Hematopoietic multipotent progenitor cell treated with erythropoietin and hydrocortisone succinate and interleukin-3 and kit ligand, for 17 days (in vitro differentiated cells): ENCODE measurements around the gene MMP24.
"Not testable (repeated sequence)": the region's sequence is repeated elsewhere in the genome, so short reads cannot be mapped to it uniquely, and the experiment has no call there.

Source experiments
- DNase-seq: peaks from one replicate; pipeline ENCODE4 v3.0.0-alpha.2; 2015; ENCODE audit warnings: low spot score

The MMP24 gene

DNA sequence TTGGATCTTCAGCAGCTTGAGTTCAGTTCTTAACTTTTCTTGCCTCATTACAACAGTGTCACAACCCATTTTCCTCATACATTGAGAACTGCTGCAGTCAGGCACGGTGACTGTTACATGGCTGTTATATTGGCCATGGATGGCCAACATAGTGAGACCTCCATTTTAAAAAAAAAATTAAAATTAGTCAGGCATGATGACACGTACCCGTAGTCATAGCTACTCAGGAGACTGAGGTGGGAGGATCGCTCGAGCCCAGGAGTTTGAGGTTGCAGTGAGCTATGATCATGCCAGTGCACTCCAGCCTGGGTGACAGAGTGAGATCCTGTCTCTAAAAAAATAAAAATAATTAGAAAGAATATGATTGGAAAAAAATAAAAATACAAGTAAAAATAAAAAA lies 9.9 kb upstream of the MMP24 start:
- DNase-seq: no peak

DNA sequence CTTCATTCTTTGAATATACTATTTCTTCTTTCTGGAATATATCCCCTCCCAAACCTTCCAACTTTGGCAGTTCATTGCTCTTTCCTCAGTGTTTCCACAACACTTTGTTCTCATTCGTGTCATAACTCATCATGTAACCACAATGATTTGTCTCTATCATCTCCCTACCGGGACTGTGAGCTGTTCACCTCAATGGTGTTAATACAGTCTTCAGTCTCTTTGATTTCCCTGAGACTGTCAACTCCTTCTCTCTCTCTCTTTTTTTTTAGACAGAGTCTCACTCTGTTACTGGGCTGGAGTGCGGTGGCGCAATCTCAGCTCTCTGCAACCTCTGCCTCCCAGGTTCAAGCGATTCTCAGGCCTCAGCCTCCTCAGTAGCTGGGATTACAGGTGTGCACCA lies 2.5 kb upstream of the MMP24 start:
- no peak for DNase-seq

DNA sequence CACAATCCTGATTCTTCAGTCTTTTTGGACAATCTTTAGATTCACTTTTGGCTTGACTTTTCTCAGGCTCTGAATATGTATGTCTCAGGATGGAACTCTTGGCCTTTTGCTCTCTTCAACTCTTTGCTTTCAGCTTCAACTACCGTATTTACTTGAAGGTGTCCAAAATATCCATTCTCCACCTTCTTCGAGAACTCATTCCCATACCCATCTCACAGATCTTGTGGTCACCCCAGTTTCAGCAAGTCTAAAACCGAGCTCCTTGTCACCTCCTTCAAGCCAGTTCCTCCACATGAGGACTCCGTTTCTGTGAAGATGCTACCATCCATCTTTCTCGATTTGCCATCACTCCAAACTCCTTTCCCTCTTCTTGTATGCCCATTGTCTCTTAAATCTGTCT lies 2.0 kb upstream of the MMP24 start:
- DNase-seq: no peak

DNA sequence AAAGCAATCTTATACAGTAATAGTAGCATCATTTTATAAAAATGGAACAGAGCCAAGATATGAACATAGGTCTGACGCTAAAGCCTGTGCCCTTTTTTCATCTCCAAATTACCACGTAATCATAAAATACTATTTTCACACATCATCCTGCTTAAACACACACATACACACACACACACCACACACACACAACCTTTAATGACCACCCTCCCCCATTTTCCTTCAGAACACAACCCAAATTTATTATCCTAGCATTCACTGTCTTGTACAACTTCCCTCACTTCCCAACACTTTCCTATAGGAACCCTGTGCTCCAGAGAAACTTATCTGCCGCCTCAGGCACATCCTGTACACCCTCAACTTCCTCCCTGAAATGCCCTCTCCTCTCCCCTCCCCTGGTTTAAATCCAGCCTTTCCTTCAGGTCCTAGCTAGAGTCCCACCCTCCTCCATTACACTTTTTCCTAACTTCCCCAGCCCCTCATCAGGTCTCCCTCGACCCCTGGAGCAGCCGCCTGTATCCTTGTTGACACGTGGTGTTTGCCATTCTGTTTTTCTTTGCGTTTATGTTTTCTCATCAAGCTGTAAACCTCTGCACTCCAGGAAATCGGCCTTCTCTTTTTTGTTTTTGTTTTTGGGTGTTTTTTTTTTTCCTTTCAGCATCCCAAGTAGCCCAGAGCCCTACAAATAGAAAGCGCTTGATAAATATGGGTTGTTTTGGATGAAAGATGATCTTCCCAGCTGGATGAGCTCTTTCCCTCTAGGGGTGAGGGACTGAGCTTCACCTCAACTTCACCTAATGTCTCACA lies 968 bp upstream of the MMP24 start:
- DNase-seq: no peak

DNA sequence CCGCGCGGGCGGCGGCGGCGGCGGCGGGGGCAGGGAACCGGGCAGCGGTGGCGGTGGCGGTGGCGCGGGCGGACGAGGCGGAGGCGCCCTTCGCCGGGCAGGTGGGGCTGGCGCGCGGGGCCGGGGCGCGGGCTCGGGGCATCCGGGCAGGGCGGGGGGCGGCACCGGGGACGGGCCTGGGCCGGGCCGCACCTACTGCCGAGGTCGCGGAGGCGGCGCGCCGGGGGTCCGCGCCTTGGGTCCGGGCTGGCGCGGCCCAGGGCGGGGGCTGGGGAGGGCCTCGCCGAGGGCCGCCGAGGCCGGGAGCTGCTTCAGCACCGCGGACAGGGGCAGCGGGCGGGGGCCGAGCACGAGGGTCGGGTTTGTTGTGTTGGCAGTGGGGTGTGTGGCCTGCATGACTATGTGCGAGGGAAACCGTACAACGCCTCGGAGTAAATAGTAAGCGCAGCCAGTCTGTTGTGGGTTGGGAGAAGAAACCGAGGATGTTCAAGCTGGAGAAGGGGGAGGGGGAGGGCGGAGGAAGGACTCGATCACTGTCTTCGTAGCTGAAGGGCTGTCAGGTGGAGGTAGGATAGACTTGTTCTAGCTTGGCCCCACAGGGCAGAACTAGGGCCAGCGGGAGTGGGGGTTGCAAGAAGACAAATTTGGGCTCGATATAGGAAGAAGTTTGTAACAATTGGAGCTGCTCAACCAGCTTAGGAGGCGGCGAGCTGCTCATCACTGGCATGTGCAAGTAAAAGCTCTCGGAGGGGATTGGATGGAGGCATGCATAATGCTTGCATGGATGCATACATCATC lies 593 bp downstream of the MMP24 start:
- DNase-seq: no peak

DNA sequence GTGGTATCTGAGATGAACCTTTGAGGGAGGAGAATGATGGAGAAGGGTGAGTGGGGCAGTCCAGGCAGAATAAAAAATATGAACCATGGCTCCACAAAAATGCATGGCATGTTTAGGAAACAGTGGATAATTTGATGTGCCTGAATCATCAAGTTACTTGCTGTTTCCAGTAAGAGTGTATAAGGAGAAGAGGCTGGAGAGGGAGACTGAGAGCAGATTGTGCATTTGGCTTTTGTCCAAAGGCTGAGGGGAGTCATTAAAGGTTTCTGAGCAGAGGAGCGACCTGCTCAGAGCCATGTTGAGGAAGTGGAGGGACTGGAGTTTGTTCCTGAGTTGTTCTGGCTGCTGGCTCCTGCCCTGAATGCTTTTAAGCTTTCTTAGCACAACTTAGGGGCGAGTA lies 6.1 kb downstream of the MMP24 start:
- DNase-seq: no peak

DNA sequence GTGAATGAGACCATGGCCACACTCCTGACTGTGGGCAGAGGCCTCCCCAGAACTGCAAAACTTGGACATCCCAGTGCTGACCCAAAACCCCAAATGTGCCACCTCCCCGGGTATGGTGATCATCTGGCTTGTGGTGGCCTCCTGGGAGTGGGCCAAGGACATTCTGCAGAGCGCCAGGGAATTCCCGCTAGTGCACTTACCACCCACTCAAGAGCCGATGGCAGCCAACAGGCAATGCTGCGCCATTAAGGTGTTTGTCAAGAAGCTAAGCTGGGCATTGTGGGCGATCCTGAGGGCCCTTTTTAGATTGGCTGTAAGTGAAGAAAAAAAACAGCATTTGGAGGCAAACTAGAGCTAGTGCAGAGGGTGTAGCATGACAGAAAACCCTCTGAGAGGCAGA lies 9.4 kb downstream of the MMP24 start:
- DNase-seq: no peak

DNA sequence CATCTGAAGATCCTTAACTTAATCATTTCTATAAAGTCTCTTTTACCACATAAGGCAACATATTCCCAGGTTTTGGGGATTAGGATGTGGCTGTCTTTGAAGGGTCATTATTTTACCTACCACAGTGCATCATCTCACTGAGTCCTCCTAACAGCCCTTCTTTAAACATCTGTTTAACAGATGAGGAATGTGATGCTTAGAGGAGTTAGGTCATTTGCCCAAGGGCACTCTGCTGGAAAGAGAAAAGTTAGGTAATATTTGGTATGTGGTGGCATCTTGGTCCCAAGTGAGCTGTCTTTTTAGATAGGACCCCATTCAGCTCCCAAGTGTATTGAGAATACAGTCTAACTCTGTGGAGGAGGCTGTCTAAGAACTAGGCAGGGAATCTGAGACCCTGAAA lies 11.0 kb downstream of the MMP24 start:
- DNase-seq: no peak

DNA sequence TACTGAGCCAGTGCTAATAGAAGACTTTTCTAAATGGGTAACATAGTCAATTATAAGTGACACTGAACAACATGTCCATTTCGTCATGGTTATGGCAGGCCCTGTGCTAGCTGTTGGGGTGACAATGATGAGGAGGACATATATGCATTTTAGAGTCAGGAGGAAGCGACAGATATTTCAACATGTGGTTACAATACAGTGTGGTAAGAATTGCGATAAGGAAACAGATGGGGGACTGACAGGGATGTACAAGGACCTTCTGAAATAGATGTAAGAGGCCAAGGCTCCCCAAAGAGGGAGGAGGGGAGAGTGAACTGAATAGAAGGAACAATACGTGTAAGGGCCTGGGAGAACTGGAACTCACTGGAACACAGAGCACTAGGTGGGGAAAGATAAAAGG lies 11.7 kb downstream of the MMP24 start:
- DNase-seq: no peak

DNA sequence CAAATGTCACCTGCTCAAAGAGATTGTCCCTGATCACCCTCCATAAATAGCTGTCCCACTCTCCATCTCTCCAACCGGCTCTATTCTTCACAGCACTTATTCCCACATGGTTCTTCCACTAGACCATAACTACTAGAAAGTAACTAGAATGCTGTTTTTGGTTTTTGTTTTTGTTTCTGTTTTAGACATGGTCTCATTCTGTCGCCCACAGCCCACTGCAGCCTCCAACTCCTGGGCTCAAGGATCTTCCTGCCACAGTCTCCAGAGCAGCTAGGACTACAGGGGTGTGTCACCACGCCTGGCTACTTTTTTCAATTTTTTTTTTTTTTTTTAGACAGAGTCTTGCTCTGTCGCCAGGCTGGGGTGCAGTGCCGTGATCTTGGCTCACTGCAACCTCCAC lies 12.2 kb downstream of the MMP24 start:
- DNase-seq: no peak

DNA sequence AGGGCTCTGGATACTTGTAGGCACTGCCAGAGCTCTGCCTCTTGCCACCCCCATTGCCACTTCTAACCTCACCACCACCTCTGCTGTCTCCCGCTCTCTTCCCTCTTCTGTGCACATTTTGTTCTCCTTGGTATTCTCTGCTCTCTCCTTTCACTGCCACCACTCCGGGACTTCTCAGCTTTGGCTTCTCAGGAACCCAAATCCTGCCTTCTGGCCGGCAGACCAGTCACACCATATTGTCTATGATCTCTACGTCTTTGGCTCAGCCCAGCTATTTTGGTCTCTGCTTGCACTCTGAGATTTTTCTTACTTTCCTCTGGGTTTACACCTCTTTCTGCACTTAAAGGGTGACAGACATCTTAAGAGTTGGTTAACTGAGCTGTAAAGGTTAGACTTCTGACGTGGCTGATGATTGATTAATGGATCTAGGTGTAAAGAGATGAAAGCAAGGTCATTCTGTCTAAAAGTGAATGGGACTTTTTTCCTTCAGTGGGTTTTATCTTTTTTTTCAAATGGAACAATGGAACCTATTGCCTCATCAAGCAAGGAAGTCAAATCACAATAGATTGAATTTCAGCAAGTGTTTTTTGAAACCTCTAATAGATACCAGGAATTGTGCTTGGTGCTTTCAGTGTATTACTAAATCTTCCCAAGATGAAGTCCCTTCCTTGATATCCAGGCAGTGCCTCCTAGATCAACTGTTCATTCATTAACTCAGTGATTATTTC lies 13.8 kb downstream of the MMP24 start:
- DNase-seq: no peak

DNA sequence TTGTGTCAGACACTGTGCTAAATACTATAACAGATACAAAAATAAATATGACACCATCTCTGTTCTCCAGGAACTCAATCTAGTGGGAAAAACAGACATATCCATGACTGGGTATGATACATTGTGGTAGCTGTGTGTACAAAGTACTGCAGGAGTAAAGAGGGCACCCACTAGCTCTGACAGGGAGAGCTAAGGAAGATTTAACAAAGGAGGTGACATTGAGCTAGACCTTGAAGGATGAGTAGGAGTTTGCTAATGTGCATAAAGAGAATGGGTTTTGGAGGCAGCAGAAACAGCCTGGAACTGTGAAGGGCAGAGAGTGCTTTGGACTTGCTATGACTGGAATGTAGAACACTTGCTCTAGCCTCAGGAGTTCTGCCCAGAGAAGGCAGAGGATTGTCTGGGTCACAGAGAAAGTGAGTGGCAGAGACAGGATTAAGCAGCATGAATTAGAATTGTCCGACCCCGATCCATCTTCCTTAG lies 14.4 kb downstream of the MMP24 start:
- no peak for DNase-seq

DNA sequence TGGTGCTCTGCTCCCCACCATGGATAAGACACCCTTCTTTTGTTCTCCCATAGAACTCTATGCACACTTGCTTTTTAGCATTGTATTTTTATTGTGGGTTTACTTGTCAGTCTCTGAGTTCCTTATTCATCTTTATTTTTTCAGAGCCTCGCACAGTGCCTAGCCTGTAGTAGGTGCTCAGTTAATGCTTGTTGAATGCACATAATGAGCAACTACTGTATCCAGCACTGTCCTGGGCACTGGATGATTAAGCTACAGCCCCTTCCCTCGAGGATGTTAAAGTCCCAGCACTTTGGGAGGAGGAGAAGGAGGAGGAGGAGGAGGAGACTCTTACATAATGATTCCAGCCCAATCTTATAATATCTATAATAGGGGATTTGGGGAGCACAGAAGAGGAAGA lies 16.8 kb downstream of the MMP24 start:
- no peak for DNase-seq

DNA sequence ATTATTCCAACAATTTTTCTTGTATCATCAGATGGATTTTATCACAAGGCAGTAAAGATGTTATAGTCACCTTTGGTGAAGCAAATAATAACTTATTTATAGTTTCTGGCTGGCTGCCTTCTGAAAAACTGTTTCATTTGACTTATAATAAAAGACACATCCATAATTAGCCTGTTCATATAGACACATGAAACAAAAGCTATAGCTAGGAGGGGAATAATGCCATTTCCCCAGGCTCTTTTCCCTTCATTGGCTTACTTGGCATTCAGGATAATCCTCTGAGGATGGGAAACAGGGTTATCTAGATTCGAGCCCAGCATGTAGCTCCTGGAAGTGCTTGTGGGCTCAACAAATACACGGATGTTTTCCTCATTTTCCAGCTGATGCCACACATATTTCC lies 17.5 kb downstream of the MMP24 start:
- DNase-seq: no peak

DNA sequence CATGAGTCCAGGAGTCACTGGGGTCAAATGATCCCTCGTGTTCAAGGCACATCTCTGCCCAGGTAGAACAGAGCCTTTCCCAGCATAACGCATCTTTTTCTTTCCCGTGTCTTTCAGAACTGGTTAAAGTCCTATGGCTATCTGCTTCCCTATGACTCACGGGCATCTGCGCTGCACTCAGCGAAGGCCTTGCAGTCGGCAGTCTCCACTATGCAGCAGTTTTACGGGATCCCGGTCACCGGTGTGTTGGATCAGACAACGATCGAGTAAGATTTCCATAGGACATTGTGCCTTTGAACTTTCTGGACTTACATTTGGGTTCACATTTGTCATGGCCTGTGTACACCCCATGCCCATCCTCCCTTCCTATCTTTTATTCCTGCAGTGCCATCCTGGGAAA lies 20.2 kb downstream of the MMP24 start:
- no peak for DNase-seq

DNA sequence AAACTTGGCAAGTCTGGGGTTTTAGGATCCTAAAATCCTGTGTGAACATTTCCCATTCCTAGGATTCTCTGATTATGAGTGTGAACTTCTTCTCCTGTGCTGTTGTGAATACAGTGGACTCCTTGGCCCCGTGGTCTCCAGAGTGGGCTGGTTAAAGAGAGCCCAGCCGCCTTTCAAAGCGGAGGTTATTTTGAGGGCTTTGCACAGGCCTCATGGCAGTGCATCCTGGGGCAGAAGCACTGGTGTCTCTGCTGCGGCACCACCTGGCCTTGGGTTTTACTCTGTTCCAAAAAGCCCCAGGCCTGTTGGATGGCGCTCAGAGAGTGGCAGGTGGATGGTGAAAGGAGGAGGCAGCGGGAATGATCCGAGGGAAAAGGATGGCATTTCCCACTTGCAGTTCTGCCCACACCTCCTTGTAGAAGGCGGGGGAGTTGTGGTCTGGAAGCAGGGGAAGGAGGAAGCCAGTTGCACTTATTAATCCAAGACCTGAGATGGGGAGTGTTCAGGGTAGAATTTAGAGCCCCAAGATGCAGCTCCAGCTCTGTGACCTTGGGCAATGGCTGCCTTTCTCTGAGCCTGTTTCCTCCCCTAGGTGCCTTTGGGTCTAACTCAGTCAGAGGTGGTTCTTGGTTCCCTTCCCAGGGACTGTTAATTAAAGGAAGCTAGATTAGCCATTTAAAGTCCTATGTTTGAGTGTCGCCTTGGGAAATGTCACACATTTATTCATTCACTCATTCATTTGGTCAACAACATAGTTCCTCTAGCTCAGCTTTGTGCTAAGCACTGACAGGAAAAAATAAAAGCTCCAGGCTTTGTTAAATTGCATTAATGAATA lies 22.4 kb downstream of the MMP24 start:
- DNase-seq: no peak

DNA sequence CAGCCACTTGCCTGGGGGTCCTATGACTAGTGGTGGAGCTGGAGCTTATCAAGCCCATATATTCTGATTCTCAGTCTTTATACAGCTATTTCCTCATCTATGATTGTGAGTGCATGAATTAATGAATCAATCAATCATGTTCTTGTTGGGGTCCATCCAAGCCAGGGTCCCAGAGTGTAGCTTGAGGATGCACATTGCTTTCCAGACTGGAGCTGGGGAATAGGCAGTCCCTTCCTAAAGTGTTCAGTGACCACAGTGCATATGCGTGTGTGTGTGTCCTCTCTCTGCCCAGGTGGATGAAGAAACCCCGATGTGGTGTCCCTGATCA lies 25.1 kb downstream of the MMP24 start:
- no peak for DNase-seq

DNA sequence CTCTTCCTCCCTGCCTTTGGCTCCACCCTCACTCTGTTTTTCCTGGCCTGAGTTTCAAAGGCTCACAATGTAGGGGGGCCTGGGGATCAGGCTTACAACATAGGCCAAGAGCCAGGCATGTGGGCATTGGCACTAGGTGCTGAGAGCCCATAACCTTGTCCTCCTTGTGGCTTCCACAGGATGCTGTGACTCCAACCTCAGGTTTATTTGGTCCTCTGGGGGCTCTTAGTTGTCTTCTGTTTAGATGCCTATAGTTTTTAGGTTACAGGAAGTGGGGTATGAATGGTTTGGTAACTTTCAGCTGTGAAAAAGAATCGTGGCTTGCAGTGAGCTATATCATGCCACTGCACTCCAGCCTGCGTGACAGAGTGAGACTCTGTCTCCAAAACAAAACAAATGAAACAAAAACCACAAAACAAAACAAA lies 25.6 kb downstream of the MMP24 start:
- no peak for DNase-seq

DNA sequence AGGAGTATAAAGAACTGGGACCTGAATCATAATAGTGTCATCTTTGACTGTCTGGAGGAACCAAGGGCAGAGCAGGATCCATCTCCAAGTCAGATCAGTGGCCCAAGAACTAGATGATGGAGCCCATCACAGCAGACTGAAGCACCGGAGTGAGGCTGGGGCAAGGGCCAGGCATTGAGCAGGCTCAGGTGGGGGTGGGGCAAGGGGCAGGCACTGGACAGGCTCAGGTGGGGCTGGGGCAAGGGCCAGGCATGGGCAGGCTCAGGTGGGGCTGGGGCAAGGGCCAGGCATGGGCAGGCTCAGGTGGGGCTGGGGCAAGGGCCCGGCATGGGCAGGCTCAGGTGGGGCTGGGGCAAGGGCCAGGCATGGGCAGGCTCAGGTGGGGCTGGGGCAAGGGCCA lies 26.1 kb downstream of the MMP24 start:
- not testable (repeated sequence) for DNase-seq

DNA sequence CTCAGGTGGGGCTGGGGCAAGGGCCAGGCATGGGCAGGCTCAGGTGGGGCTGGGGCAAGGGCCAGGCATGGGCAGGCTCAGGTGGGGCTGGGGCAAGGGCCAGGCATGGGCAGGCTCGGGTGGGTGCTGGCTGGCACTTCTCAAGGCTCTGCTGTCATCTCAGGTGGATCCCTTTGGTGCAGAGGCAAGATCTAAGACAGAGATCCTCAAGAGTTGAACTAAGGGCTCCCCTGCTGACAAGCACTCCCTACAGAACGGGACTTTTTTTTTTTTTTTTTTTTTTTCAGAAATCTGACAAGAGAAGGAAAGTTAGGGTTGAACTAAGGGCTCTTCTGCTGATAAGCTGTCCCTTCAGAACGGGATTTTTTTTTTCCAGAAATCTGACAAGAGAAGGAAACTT lies 26.5 kb downstream of the MMP24 start:
- DNase-seq: no peak

DNA sequence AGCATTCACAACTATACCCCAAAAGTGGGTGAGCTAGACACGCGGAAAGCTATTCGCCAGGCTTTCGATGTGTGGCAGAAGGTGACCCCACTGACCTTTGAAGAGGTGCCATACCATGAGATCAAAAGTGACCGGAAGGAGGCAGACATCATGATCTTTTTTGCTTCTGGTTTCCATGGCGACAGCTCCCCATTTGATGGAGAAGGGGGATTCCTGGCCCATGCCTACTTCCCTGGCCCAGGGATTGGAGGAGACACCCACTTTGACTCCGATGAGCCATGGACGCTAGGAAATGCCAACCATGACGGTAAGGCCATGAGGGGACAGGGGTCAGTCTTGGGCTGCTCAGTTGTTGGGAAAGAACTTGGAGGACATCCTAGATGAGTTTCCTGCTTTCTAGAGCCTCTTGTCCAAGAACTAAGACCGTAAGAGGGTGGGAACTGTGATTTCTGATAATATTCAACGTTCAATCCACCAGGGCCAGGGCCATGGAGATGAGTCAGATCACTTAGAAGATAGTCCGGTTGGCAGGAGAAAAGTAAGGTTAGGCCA lies 28.0 kb downstream of the MMP24 start:
- DNase-seq: no peak
